Effector CD8-positive, alpha-beta T cell (primary cell): ENCODE data around the gene ACOX2.

Experiments
- DNase-seq: peaks from one replicate; lab custom pipeline; 2025; lab: John Stamatoyannopoulos, UW
- total RNA-seq, 4 experiments: gene quantifications; one replicate each; lab custom pipeline; 2026; lab: John Stamatoyannopoulos, UW

The ACOX2 gene
- total RNA-seq: 0 reads per million in 4 experiments

DNA sequence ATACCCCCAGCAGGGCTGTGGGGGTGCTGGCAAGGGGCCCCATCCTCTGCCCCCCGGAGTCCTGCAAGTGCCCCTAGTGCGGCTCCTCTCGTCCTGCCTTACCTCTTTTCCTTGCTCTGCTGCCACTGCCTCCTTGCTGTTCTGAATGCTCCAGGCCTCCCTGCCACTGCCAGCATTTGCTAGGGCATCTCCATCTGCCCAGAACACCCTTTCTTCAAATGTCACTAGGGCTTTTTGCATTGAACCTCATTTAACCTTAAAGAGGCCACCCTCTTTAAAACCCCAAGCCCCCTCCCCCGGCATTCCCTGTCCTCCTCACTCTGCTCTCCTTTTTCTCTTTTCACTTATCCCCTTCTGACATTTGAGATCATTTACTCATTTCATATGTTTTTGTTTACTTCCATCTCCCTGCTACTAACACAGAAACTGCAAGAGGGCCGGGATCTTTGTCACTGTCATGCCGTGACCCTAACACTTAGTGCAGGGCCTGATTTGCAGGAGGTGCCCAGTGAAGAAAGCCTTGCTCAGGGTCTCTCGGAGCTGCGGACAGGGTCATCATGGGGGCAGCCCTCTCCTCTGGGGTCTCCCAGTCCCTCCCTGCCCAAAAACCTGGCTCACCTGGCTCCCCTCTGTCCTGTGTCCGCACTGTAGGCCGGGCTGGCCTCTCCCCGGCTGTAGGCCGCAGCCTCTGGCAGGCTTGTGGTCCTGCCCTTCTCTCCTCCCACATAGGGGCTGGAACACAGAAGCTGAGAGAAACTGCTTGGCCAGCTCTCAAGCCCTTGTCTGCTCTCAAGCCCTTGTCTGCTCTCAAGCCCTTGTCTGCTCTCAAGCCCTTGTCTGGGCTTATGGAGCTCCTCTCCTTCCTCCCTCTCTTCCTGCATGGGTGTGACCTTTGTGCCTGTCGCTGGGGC is at the start of gene ACOX2:
Gene ACOX2, minus strand, starts transcription at position 690 of the 911 bp plus-strand sequence. CDS start 2,084 bp downstream, outside the sequence.
- no peak for DNase-seq

DNA sequence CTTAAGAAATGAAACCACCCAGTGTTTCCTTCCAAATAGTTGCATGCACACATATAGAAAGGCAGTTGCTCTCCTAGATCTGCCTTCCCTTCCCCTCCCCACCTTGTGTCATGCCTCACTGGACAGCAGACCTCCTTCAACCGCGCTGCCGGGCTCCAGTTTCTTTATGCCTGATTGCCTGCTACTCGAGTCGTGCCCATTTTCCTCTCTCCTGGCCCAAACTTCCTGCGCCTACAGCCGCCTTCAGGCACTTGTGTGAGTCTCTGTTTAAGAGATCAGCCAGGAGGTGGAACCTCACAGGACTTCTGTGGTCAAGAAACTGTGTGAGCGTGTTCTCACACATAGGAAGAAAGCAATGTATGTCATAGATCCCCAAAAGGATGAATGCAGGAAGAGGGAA is 49.0 kb upstream of the ACOX2 start:
- no peak for DNase-seq

DNA sequence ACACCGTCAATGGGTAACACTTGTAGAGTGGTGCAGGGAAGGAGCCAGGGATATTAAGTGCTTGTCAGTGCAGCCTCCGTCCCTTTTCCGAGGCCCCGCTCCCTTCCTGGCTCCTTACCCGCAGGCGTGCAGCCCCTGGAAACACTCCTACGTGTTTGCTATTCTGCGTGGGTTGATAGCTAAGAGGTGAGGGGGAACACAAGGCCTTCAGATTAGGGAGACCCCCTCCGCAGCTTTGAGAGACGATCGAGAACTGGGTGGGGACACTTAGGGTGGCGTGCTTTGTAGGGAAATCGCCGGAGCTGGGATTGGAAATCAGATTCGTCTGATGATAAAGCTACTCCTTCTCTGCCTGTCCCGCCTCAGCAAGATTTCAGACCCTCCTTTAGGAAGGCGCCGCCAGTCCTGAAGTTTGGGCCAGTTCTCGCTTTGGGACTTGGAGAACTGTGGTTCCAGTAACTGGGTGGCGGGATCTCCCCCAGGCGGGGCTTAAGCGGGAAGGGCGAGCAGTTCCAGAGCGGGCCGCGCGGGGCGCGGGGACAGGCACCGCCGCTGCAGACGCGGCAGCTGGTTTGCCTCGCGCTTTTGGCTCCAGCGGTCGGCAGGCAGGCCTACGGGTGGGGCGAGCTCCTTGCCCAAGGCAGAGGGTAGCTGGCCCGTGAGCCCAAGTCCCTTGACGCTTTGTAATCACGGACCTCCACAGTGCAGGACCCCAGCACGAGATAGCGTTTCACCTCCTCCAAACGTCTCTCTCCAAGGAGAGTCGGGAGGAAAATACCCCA is 48.2 kb upstream of the ACOX2 start:
- DNase-seq: no peak

DNA sequence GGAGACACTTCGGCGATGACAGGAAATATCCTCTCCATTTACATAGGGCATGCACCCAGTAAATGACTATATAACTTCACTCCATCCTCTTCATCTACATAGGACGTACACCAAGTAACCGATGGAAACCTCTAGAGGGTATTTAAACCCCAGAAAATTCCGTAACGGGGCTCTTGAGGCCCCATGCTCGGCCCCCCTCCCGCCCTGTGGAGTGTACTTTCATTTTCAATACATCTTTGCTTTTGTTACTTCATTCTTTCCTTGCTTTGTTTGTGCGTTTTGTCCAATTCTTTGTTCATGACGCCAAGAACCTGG is 47.7 kb upstream of the ACOX2 start:
- no peak for DNase-seq

DNA sequence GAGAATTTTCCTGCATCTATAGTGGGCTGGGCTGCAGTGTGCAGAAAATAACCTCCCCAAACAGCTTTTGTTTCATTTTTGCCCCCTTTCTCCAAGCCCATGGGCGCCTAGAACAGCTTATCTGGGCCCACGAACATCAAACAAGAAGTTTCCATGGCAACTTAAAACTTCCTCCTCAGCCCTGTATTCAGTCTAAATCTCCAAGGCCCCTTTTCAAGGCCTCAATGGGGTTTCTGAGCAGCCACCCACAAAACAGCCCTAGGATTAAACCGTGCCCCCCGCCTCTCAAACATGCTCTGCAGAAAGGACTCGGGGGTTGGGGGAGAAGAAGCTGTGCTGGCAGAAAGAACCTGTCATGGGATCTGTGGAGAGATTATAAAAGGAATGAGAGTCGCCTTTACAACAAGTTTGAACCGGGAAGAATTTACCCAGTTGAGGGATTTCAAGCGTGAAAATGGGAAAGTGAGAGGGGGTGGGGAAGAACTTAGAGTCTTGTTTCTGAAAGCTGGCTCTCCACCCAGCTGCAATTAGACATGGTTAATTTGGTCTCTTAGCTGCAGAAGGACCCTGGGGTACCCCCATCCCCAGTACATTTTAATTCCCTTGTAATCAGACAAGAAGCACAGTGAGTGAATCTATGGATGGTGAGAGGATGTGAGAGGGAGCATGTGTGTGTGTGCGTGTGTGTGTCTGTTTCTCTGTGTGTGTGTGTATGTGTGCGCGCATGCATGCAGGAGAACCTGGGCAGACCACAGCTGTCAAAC is 44.5 kb upstream of the ACOX2 start:
- DNase-seq: no peak

DNA sequence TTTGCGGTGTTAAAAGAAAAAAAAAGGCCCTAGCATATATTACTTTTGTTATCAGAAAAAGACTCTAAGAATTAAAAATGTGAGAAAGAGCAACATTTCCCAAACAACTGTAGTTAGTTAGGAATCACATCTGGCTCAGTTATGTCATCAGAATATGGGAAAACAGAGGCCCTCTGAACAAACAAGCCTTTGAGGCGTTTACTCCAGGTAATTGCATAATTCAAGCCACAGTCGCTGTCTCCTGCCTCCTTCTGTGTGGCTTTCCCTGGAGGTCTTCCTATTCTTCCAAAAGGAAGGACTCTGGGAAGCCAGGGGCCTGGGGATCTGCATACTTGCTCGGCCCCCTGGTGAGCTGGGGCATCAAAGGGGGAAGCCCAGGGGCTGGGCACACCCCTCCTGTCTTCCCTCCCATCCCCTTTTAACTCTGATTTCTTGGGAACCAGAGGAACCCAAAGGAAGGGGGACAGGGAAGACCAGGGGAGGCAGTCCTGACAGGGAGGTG is 43.9 kb upstream of the ACOX2 start:
- no peak for DNase-seq

DNA sequence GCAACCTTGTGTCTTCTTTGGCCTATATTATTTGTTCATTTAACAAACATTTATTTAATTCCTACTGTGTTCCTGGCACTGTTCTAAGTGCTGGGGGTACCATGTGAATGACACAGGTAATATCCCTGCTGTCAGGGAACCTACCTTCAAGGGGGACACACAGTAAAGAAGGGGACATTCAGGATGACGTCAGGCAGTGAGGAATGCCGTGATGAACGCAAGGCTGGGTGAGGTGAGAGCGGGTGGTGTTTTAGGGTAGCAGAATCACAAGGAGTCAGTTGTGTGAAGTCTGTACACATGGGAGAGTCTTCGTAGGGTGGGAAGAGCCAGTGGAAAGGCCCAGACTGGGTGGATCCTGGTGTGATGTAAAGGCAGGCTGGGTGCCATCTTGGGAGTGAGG is 41.9 kb upstream of the ACOX2 start:
- no peak for DNase-seq

DNA sequence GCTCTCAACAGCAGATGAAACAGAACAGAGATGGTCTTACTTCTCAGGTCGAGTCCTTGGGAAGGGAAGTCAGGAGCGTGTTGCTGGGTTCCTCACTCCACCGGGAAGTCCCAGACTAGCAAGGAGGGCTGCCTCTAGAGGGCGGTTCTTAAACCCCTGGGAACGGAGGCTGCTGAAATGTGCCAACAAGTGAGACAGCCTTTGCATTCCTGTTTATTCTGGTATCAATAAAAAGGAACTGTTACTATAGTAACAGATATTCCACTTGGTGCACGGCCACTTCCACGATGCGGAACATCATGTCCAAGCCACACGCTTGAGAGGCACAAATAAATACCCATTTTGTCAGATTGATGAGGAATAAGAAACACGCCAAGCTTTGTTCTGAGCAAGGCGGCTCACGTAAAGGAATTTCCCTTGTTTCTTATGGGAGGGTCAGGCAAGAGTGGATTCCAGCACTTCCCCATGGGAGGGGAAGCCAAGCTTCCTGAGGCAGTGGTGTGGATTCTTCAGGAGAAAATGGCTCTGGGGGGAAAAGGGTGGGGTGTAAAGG is 40.4 kb upstream of the ACOX2 start, which contains the start of gene FAM107A:
Gene FAM107A, minus strand, starts transcription at position 123 of the 553 bp plus-strand sequence. CDS start 7,531 bp downstream, outside the sequence.
- no peak for DNase-seq

DNA sequence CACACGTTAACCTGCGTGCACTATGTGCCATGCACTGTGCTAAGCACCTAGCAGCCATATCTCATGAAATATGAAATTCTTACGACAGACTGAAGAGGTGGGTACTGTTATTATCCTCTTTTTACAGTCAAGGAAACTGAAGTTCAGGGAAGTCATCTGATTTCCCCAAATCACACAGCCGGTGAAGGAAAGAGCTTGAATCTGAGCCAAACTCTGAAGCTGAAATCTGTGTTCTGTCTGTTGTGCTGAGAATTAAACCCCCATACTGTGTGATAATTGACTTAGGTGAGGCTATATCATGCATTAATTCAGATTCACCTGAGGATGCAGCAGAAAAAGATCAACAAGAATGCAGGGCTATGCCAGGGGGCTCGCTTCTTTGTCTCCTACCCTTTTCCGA is 39.7 kb upstream of the ACOX2 start:
- no peak for DNase-seq

DNA sequence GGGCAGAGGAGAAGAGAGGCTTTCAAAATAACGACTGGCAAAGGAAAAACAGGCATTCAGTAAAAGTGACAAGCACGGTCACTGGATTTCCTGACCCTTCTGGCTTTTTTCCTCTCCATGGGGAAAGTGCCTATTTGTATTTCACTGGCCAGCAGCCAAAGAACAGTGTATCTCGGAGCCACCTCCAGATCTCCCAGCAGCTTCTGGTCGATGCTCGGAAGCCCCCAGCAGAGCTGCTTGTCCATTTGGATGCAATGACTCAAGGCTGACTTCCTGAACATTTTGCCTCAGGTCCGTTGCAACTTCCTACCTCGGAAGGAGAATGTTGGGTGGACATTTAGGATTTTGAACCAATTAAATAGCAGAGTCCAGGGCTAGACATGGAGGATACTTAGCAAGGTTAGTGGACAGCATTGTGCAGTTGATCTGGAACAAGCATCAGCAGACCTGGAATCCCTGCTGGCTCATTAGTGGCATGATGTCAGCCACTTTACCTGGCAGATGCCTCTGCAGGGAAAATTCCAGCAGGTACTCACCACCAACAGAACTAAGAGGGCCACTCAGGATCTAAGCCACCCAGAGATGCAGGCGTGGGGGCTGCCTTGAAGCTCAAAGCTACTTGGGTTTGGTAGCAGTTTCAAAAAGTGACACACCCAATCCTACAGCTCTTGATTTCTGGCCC is 39.1 kb upstream of the ACOX2 start:
- no peak for DNase-seq

DNA sequence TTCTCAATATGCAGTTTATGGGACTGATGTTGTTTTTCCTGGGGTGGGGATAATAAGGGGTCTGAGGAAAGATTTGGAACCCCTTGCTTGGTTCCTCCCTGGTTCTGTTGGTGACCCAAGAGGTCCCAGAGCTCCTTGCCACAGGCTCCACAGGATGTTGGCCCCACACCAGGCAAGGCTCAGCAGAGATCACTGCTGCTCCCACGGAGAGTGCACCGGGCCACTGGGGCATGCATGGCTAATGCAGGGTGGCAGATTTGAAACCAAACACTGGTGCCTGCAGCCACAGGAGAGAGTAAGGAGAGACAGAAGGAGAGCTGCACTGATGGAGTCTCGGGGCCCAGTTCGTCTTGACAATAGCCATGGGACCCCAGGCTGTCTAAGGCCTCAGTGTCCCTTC is 37.7 kb upstream of the ACOX2 start:
- DNase-seq: no peak

DNA sequence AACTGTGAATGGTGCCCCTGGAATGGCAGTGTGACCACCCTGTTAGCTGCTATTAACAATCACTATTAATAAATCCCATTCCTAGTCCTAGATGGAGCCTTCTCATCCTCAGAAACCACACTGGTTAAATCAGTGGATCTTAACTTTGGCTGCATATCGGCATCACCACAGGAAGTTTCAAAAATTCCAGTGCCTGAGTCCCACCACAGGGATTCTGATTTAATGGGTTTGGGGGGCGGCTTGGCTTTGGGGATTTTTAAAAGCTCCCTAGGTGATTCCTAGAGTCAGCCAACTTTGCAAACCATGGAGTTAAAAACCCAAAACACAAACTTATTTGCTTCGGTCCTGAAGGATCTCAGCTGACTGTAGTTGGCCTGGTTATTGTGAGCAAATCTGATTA is 37.1 kb upstream of the ACOX2 start:
- DNase-seq: no peak

DNA sequence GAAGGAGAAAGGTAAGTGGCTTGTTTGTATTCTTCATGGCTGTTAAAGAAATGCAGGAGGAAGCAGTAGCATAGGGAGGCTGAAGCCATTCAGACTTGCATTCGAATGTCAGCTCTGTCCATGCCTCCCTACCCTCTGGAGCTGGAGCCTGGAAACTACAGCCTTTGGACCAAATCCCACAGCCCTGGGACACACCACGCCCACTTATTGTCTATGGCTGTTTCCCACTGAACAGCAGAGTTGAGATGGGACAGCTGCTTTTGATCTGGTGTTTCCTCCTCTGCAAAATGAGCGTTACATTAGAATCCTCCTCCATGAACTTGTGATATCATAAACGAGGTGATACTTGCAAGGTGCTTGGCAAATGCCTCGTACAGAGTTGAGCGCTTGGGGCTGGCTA is 36.6 kb upstream of the ACOX2 start:
- no peak for DNase-seq

DNA sequence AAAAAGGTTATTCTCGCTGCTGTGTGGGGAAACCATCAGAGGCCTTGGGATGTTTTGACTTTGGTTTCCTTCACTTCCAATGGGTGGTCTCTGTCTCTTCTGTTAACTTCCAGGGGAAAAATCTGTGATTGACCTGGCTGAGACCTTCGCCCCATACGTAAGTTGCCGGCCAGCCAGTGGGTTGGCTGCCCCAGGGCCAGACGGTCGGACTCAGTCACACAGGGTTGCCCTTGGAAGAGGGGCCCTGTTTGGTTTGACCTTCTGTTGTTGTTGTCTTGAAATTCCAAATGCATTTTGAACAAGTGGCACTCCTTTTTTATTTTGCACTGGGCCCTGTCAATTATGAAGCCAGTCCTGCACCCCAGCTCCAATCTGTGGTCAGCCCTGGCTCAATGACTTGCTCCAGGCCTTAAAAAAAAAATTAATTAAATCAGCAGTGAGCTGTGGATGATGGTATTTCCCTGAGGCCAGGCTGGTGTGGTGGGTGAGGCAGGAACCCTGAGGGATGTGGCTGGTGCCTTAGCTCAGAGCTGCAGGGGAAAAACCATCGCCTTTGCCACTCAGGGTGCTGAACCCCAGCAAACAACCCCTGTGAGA is 35.7 kb upstream of the ACOX2 start:
- DNase-seq: no peak

DNA sequence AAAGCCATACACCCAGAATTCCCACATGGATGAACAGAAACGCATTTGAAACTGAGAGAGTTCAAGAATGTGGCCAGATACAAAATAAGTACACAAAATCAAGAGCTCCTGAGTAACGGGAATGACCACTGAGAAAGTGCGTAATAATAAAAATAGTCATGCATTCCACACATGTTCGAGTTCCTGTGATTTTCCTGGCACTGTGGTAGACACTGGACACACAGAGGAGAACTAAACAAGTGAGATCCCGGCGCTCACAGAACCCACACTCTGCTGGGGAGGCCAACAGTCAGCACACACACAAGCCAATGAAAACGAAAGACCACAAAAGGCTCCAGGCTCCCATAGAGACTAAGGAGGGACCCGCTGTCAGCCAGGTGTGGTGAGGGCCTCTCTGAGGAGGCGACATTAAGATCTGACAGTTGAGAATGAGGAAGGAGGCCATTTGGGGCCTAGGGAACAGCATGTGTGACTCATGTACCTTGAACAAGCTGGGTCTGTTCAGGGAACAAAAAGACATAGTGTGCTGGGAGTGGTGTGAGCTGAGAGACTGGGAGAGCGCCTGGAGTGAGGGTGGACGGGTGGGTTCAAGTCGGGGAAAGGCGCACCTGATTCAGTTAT is 35.1 kb upstream of the ACOX2 start:
- no peak for DNase-seq

DNA sequence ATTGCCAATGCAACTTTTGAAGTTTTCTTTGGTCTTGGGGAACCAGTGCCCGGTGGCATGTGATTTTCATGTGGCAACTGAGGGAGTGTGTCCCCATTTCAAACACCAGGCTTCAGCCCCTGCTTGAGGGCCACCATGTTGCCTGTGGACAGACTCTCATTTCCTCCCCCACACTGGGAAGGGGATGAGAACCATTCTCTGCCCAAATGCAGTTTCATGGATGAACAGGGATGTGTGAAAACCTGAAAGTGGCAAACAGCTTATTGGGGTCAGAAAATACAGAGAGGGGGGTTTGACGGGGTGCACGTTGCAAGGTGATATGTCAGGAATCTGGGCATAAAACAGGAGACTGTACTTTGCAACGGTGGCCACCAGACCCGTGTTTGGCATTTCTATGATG is 33.9 kb upstream of the ACOX2 start:
- DNase-seq: no peak

DNA sequence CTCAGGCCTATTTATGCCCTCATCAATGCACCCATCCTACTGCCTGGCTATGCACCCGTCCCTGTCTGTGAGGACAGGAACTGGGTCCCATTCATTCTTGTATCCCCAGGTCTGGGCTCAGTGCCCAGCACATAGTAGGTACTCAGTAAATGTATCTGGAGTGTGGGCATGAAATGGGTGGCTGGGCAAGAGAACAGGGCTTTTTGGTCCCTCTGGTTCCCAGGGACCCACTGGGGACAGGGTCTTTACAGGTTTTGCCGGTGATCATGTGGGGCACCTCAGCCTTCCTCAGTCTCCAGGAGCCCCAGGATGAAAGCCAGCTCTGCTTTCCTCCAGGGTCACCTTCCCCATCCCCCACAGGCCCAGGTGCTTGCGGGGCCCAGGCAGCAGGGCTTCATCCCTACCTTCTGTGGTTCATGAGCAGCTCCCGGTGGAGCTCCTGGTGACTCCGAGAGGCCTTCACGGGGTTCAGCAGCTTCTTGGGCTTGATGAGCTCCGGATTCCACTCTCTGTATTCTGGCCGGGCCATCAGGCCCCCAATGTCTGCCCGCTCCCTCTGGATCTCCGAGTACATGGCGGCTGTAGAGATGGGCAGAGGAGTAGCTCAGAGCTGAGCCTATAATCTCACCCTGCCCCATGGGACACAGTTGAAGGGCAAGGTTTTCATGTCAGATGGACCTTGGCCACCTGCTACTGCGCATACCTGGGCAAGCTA is 32.5 kb upstream of the ACOX2 start:
- no peak for DNase-seq

DNA sequence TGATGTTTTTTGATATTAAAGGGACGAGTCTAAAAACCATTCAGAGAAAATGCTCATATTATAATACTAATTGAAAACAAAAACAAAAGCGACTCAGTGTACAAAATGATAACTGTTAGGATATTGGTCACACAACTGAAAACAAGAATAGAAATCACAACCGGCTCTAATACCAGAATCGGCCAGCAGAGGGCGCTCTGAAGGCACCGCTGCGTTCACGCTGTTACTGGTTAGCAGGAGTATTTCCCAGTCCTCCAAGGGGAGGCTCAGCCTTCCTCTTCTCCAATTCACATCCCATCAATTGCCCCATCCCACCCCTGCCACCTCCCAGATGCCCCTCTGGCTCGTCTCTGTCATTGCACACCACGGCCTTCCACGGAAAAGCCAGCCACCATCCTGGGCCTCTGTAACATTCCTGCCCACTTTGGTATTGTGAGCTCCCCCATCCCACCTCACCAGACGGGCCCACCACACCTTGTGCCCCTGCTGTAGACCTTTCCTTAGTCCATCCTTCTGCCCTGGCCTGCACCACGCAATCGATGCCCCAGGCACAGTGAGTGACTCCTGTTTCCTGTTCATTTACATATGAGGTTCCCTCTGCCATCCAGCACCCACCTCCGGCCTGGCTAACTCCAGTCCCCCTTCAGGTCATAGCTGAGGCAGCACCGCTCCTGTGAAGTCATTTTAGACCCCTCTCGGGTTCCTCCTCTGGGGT is 31.7 kb upstream of the ACOX2 start:
- DNase-seq: peak; percentile 46

DNA sequence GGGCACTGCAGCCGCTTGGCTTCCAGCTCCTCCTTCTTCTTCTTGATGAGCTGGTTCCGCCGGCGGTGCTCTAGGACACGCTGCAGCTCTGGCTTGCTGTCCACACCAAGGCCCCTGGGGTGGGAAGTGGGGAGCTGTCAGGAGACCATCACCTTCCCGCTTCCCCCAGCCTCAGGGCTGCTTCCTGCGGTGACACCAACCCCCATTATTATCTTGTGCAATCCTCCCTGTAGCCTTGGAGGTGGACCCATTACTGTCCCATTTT is 30.2 kb upstream of the ACOX2 start:
- no peak for DNase-seq
